Measurements from ENCODE around the gene DNAJC6. TPM values are rescaled to one million over a fixed set of nuclear protein-coding genes. Genes with fewer than 3 reads are reported as not detected.

The DNAJC6 gene
- total RNA-seq, 1 experiment from 2014 or later: 11.1 TPM

DNA sequence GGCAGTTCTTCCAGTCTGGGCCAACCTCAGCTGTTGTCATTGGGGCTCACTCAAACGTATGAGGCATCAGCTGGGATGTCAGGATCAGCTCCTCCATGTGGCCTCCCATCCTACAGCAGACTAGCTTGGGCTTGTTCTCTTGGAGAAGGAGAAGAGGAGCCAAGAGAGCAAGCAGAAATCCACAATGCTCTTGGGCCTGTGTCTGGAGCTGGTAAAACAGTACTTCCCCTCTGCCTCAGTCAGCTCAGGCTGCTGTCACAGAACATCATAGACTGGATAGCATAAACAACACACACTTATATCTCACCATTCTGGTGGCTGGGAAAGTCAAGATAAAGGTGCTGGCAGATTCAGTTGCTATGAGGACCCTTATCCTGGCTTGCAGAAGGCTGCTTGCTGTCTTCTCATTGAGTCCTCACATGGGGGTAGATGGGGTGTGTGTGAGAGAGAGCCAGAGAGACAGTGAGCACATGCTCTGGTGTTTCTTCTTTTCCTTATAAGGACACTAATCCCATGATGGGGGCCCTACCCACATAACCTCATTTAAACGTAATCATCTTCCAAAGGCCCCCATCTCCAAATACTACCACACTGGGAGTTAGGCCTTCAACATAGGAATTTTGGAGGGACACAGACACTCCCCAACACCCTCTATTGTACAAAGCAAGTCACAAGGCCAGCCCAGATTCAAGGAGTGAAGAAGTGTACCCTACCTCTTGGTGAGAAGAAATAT, 16.3 kb upstream of the DNAJC6 start:
- DNase-seq (ENCODE audit: low read depth): no peak

DNA sequence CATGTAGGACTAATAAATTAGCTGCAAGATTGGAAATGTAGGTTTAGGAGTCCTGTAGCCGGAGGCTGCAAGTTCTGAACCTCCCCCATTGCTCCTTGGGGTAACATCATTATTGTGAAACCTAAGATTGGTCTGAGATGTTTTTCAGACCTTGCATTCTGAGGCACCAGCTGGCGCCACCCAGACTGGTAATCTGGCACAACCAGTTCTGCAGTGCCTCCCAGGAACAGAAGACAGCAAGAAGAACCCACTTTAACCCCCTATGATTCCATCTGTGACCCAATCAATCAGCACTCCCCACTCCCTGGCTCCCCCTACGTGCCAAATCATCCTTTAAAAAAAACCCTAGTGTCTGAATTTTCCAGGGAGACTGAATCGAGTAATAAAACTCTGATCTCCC, 11.6 kb upstream of the DNAJC6 start:
- no peak for DNase-seq (ENCODE audit: low read depth)

DNA sequence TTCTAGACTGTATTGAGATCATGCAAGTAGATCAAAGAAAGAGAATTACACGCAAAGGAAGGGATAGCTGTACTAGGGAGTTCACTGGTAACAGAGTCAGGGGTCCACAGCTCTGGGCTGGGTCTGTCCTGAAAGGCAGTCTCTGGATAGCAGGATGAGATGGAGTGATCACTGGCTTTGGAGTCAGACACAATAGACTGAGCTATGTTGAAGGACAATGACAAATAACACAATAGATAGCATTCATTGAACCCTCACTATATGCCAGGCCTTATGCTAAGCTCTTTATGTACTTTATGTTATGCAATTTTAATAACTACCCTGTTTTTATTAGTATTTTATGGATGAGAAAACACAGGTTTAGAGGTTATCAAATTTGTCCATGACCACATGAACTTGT, 10.0 kb upstream of the DNAJC6 start:
- no peak for DNase-seq (ENCODE audit: low read depth)

DNA sequence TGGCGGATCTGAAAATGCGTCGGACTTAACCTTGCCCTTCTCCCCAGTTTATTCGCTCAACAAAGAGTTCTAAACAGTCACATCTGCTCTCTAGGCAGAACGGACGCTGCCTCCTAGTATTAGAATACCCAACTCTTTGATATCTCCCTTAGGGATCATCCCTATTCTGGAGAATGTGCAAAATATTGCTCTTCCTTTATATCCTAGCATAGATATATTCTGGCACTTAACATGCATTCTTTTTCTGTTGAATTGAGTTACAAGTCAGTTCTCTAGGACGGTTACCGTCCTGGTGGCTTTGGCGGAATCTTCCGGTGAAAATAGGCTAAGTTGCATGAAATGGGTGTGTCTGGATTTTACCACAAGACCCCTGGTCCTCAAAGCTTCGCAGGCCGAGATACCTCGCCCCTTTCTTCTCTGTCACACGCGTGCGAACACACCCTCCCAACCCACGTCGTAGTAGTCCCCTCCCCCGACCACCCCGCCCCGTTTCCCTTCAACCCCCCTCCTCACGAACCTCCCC, 501 bp upstream of the DNAJC6 start:
- no peak for DNase-seq (ENCODE audit: low read depth)

DNA sequence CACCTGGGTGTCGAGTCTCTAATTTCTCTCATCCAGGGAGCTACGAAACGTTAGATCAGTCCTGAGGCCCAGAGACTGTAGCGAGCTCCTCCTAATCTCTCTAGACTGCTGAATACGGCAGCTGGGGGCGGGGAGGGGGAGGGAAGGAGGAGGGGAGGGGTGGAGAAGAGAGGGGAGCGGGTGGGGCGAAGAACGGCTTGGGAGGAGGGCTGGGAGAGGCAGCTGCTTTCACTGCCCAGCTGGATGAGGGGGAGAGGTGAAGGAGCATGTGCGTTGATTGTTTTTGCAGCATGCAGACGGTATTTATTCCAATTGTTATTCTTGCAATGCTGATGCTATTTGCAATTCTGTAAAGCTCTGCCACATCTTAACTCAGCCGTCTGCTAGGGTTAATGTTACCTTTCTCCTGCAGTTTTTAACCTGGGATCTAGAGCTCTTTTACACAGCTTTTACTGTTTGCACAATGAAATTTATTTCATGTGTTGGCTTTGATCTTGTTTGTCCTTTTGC, 790 bp downstream of the DNAJC6 start:
- peak; percentile 27 for DNase-seq (ENCODE audit: low read depth)

DNA sequence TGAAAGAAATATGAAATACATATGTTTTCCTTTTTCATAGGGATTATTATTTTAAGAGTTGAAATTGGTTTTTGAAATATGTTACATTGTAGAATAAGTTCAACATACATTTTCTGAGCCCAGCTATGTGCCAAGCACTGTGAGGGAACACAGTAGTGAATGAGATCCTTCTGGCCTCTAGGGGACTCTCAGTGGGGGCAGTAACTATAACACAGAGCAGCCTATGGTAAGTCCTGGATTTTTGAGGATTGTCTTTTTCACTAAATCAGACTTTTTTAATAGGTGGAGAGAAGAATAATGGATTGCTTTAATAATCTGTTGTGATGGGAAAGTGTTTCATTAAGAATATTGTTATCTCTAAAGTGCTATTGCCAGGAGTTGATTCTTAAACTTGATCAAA, 2.4 kb downstream of the DNAJC6 start:
- DNase-seq (ENCODE audit: low read depth): no peak

DNA sequence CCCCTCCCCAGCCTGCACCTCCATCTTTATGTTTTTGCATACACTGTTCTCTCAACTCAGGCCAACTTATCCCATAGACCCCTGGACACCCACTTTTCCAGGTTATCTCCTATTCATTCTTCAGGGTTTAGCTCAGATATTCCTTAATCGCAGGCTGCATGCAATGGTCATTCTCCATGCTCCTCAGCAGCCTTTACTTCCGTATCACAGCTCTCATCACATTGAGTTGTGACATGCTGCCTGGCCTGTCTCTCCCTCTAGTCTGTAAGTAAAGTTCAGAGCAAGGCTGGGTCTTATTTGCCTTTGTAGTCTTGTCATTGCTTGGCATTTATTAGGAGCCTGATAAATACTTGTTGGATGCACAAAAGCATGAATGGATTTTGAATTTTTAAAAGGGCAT, 6.9 kb downstream of the DNAJC6 start:
- no peak for DNase-seq (ENCODE audit: low read depth)

DNA sequence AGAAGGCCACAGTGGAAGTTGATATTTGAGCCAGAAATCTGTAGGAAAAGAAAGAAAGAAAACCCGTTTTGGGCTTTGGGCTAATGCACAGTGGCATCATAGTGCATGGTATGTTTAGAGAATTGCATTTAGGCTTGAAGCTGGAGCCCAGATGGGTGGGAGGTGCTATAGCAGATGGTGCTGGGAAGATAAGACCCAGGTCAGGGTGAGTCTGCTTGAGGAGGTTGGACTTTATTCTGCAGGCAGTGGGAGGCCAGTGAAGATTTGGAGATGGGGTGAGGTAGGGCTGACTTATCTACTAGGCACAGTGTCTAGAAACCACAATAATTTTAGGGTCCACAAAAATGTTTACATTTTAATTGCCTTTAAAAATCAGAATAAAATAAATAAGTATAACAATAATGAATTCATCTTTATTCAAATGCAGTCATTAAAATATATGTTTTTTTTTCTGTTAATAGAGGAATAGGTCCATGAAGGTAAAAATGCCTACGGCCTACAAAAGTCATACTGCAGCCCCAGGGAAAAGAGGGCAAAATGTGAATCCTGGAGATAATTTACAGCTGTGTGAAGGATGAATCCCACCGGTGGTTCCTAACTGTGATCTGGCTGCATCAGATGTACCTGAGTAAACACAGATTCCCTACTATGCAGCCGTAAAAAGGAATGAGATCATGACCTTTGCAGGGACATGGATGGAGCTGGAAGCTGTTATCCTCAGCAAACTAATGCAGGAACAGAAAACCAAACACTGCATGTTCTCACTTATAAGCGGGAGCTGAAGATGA, 8.7 kb downstream of the DNAJC6 start:
- DNase-seq (ENCODE audit: low read depth): no peak

DNA sequence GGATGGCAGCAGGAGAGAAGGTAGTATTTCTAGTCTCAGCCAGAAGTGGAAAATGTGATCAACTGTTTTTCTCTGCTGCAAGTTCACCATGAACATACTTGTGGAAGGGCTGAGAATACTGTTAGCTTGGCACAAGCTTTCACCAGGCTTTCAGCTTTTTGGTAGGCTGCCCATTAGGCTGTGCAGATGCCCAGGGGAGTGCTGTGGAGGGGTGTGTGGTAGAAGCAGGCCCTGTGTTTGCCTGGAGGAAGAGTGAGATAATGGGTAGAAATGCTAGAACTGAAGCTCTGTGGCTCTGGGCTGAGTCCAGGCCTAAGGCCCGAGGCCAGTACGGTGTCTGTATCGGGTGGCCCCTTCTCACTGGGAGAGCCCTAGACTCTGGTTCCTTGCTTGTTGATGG, 9.8 kb downstream of the DNAJC6 start:
- no peak for DNase-seq (ENCODE audit: low read depth)

DNA sequence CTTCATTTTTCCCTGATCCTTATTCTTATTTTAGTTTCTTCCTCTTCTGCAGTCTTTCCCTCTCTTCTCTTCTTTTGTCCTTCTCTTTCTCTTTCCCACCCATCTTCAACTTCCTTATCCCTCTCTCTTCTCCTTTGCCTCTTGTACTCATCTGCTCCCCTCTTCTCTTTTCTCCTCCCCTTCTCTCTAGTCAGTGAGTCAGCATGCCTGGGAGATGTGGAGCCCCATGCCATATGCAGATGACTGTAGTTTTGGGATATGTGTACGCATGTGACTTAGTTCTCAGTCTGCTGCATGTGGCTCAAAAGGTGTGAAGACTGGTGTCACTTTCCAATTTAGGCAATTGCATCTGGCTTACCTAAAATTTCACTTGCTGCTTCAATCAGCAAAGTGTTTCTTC, 10.4 kb downstream of the DNAJC6 start:
- no peak for DNase-seq (ENCODE audit: low read depth)

DNA sequence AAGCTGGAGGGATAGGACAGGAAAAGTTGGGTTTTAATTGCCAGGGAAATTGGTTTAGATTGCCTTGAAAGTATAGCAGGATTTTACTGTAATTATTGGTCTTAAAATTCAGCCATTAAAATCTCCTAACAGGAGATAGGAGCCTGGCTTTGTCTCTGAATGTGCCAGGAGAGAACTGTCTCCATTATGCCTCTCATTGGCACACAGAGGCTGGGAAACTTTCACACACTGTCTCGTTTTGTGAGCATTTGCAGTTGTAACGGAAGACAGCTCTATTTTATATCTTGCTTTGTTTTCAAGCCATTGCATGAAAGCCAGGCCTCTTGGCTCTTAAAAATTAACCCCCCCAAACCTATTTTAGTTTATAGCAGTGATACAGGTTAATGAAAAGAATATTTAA, 12.5 kb downstream of the DNAJC6 start:
- no peak for DNase-seq (ENCODE audit: low read depth)

DNA sequence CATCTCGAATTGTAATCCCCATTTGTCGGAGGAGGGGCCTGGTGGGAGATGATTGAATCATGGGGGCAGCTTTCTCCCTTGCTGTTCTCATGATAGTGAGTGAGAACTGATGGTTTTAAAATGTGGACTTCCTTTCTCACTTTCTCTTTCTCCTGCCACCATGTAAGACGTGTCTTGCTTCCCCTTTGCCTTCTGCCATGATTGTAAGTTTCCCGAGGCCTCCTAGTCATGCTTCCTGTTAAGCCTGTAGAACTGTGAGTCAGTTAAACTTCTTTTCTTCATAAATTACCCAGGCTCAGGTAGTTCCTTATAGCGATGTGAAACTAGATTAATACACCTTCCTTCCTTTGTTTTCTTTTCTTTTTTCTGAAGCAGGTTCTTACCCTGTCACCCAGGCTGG, 13.9 kb downstream of the DNAJC6 start:
- DNase-seq (ENCODE audit: low read depth): no peak

DNA sequence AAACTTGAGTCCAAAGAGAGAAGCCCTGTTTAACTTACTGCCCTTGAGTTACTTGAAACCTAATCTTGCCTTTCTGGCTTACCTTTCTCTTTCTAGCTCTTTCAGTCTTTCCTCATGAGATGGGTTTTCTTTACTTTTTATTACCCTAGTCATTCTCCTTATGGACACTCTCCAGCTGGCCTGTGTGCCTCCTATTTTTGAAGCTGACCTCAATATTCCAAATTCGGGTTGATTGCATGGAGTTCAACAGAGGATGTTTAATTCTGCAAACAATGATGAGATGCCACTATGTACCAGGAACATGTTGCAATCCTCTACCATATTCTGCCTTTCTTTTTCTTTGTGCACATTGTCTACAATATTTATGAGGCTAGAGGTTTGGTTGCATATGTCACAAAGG, 20.7 kb downstream of the DNAJC6 start:
- no peak for DNase-seq (ENCODE audit: low read depth)

DNA sequence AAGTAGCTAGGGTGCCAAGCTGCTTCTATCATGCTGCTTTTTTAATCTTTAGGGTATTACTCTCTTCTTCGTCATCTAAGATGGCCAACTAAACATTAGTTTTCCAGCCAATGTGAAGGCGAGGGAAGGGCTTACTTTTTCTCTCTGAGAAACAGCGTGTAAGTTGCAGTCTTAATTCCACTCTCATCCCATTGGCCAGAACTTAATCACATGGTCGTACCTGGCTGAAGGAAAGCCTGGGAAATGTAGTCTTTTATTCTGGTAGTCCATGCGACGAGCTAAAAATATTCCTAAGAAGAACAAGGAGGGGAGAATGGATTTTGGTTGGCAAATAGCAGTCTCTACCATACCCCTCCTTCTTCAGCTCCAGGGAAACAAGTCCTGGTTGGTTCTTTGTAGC, 21.5 kb downstream of the DNAJC6 start:
- no peak for DNase-seq (ENCODE audit: low read depth)

DNA sequence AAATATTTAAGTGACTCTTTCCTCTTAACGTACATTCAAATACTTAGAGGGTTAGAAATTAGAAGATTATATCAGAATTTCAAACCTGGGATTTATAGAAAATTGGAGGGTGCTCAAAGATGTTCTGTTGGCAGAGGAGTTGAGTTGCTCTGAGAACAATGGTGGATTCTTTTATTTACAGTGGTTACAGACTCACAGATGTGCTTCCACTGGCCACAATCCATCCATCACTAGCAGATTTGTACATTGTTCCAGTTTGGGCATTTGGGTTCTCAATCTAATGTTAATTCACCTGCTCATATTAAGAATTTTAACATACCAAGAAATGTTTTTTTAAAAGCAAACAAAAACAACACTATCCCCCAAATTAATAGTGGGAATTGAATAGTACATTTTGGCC, 23.5 kb downstream of the DNAJC6 start:
- DNase-seq (ENCODE audit: low read depth): no peak

DNA sequence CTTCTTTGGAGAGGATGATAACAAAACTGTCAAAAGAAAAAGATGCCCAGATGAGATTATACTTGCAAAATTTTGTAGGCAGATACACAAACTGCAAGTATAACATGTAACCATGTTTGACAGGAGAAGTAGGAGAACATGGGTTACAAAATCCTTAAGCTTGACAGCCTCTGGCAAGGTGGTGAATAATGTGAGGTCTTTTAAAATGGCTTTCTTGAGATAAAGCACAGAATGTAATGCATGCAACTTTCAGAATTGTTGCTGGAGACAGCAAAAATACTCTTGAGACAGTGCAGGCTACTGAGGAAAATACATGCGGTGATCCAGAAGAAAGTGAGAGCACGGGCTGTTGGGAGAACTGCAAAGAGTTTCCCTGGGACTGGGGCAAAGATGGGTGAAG, 24.7 kb downstream of the DNAJC6 start:
- DNase-seq (ENCODE audit: low read depth): no peak

DNA sequence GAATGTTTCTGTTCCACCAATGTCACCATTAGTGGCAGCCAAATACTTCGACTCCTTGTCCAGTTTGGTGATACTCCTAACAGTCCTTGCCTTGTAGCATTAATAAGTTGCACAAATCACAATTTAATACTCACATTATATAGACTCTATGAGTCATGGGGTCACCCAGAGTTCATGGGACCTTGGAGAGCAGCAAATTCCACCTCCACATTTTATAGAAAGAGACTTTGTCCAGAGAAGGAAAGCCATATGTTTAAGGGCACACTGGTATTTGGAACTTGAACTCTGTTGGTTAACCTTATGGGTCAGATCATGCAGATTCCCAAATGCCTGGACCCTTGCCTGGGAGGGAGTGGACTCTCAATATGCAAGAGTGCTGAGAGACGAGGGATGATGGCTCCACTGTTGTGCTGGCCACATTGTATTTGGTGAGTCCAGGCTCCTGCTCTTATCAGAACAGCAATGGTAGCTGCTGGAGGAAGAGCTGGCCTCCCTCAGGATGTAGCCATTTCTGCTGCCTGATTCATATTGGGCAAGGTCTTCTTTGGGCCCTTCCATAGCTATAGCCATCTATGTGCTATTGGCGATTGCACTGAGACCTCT, 30.6 kb downstream of the DNAJC6 start:
- DNase-seq (ENCODE audit: low read depth): peak; percentile 28

DNA sequence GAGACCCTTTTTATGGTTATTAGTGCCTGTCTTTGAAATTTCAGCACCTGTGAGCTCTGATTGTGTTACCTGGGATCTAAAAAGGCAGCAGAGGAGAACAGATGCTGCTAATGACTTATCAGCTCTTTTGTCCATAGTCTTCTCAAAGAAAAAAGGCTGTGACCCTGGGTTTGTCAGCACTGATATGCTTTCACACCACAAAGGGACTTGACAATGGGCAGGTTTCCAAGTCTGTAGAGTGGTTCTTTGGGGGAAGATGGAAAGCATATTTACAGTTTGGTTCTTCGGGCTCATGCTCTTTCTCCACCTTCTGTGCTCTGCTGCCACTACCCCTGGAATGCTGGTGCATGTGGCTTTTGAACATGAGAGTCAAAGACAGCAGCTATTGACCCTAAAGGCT, 32.0 kb downstream of the DNAJC6 start:
- no peak for DNase-seq (ENCODE audit: low read depth)

DNA sequence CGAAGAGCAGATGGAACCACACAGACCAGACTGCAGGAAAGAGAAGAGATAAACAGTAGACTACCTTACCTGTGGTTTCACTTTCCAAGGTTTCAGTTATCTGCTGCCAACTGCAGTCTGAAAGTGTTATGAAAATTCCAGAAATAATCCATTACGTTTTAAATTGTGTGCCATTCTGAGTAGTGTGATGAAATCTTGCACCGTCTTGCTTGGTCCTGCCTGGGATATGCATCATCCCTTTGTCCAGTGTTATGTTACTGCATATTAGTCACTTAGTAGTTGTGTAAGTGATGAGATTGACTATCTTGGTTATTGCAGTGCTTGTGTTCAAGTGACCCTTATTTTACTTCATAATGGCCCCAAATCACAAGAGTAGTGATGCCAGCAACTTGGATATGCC, 33.9 kb downstream of the DNAJC6 start:
- peak; percentile 5 for DNase-seq (ENCODE audit: low read depth)

DNA sequence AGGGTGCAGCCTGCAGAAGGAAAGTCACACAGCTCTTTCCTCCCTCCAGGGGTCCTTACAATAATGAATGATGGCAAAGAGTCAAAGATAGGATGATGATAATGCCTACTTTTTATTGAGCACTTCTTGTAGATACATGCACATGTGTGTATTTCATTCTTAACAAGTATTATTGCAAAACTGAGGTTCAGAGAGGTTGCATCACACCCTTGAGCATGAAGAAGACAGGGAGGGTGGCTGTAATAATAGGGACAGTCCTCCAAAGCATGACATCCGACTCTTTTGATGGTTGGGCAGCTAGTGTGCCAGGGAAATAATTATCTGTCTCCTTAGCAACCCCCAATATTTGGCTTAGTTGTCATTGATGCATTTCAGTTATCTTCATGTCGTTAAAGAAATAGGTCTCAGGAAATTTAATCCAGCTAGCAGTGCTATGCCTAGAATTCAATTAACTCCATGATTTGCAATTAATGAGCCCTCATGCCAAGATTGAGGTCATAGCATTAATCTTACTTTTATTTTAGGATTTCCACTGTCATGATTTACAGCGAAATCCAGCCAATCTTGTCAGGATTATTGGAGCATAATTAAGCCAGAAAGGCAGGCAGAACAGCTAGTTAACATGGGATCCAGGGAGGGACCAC, 35.0 kb downstream of the DNAJC6 start:
- no peak for DNase-seq (ENCODE audit: low read depth)

DNA sequence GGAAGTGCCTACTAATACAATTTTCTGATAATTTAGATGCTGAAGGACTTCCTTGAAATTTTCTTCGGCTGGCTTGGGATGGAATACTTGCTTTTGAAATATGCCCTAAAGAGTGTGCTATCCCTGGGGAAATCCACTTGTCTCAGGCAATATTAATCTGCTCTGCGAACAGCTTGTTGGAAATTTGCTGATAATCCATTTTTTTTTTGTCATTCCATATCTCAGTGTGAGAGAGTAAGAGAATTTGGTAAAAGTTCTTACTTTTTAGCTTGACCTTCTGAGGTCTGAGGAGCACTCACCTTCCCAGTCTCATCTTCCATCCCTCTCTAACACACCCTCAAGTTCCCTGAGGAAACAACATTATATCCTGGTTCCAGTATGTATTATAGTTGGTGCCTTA, 36.8 kb downstream of the DNAJC6 start:
- DNase-seq (ENCODE audit: low read depth): no peak

DNA sequence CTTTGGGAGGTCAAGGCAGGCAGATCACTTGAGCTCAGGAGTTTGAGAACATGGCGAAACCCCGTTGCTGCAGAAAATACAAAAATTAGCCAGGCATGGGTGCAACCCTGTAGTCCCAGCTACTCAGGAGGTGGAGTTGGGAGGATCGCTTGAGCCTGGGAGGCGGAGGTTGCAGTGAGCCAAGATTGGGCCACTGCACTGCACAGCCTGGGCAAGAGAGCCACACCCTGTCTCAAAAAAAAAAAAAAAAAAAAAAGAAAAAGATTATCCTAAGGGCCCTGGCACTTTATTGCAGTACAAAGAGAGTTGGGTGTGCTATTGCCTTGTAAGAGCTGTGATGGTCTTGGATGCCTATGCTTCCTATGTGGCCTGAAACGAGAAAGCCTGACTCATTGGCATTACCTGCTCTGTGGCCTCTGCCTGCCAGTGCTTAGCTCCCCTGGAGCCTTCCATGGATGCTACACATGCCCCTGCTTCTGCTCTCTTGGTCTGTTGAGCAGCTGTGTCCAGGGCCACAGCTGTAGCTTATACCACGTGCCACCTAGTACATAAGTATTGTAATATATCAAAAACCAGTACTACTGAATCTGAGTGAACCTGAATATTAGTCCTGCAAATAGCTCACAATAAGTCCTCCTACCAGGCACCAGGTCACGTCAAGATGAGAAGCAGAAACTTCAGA, 45.8 kb downstream of the DNAJC6 start:
- no peak for DNase-seq (ENCODE audit: low read depth)

All from Daoy (cell line).